Activated CD4-positive, alpha-beta T cell treated with anti-CD3 and anti-CD28 coated beads, Interleukin-2, amount 50 U/mL, for 16 hours (primary cell): ENCODE results near the gene STARD3.

Source experiments
- DNase-seq: peaks from one replicate; pipeline ENCODE4 v3.0.0-alpha.2; 2020

The STARD3 gene

DNA sequence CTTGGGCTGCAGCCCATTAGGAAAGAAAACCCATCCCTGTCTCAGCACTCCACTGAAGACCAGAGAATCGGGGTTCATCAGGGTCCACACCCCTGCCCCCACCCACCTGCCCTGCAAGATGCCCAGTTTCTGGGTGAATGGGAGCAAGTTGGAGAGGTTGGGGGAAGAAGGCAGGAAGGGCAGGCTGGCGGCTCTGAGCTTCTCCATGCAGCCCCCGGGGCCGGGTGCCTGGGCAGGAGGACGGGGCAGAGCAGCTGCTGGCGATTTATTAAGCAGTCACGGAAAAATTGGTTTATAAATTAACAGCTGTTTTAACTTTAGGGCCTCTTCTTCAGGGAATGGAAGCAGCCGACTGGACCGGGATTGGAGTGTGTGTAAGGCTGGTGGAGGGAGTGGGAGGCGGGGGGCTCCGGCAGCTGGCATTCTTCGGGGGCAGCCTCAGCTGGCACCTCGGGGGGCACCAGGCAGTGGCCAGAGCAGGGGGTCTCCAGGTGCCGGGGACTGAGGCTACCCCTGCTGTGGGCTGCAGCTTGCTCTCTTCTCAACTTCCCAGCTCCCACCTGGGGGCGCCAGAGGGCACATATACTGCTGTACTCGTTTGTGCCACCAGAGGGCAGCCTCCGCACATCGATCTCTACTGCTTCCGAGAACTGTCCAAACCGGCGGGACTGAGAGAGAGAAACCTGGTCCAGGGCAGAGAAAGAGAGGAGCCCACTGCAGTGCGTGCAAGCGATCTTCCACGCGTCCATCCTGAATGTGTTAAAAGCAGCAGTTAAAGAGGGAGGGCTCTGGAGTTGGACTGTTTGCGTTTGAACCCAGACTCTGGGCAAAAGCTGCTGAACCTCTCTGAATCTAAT, 15.2 kb upstream of the STARD3 start:
- DNase-seq, result peak; percentile 90

DNA sequence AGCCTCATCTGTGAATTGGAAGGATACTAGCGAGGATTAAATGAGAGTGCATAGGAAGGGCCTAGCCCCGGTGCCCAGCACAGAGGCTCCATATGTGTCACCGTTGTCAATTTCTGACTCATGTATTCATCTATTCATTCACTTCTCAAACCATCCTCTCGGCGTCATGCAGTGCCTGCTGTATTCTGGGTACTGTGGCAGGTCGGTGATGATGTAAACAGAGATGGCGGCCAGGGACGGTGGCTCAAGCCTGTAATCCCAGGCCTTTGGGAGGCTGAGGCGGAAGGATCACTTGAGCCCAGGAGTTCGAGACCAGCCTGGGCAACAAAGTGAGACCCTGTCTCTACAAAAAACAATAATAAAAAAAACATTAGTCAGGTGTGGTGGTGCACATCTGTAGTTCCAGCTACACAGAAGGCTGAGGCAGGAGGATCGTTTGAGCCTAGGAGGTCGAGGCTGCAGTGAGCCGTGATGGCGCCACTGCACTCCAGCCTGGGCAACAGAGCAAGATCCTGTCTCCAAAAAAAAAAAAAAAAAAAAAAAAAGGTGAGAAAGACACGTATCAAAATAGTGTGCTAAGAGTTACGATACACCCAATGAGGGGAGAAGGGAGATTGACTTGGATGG, 14.5 kb upstream of the STARD3 start:
- peak; percentile 90 for DNase-seq

DNA sequence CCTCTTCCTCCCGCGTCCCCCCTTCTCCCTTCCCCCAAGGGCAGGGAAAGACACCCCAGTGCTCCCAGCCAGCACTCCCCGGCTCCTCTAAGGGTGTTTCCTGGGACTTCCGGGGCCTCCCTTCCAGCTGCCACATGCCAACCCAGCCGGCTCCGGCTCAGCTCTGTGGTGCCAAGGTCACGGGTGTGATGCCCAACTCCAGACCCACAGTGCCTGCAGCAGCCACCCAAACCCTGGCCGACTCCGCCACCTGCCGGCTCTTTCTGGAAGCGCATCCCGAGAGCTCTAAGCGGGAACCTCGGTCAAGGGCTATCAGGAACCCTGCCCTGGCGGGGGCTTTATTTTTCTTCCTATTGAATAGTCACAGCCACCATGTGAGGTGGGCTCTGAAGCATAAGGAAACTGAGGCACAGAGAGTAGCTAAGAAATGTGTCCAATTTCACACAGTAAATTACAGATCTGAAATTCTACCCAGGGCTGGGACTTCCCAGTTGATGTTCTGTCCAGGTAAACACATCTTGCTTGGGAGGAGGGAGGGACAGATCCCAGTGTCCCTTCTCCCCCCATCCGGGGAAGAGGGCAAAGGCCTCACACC, 13.5 kb upstream of the STARD3 start:
- DNase-seq, result peak; percentile 90

DNA sequence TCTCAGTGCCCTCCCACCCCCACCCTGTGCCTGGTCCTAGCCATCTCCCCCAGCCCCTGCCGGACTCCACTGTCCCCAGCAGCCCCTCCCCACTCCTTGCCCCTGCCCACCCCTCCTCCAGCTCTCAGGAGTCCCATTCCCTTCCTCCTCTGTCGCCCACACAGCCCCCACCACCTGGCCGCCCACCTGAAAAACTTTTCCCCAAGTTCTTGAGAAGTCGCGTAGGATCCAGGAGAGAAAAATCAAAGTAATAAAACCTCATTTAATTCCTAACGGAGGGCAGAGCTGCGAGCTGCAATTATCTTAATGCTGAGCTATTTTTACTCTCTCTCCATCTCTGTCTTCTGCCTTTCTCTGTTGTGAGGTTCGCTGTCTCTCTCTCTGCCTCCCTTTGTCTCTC, 12.6 kb upstream of the STARD3 start:
- no peak for DNase-seq

DNA sequence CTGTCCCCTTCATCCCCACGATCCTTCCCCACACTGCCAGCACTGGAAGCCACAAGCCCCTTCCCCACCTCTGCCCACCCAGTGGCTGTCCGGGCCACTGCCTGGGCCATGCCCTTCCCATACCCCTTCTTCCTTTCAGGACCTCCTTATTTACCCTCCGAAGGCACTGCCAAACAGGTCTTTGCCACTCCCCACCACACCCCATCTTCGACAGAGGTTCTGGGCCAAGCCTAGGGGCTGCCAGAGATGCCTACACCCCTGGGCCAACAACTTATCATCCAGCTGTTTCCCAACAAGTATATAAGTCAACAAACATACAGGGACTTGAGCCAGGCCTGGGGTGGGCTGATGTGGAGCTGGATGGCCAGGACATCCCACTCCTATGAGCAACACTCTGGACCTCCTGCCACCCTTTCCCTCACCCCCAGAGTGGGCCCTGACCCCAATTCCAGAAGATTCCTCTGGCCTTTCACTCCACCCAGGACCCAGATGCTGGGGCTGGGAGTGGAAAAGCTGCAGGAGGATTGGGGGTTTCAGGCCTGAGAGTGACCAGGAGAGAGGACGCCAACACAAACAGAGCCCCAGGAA, 11.7 kb upstream of the STARD3 start:
- no peak for DNase-seq

DNA sequence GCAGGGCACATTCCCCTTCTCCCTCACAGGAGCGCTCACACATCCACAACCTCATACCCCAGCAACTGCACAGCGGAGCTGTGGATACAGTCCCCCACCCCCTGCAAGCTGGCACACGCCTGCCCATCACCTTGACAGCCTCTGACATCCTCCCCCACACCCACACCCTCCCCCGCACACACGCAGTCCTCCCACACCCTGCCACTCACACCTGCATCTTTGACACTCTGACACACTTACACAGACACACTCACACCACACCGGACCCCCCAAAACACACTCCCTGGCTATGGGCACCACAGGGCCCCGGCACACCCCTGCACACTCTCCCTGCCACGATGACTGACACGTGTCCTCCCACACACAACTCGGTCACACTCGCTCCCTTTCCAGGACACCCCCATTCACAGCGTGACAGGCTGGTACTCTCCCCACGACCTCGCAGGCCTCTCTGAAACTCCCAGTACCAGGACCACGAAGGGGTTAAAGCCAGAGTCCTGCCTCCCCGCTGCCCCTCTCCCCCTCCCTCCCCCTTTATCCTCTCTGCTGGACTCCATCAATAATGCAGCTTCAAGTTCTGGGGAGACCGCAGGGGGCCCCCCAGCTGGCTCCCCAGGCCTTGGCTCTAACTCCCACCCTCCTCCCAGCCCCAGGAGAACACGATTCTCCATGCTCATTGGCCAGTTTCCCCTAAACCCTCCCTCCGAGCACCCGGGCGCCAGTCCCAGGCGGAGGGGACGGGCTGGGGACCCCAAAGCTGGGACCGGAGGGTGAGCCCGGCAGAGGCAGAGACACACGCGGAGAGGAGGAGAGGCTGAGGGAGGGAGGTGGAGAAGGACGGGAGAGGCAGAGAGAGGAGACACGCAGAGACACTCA, 10.5 kb upstream of the STARD3 start, which contains the start of gene PPP1R1B:
TSS of gene PPP1R1B (plus strand) at position 782 of the 876 bp plus-strand sequence. CDS start 441 bp downstream, outside the sequence.
- DNase-seq, result no peak

DNA sequence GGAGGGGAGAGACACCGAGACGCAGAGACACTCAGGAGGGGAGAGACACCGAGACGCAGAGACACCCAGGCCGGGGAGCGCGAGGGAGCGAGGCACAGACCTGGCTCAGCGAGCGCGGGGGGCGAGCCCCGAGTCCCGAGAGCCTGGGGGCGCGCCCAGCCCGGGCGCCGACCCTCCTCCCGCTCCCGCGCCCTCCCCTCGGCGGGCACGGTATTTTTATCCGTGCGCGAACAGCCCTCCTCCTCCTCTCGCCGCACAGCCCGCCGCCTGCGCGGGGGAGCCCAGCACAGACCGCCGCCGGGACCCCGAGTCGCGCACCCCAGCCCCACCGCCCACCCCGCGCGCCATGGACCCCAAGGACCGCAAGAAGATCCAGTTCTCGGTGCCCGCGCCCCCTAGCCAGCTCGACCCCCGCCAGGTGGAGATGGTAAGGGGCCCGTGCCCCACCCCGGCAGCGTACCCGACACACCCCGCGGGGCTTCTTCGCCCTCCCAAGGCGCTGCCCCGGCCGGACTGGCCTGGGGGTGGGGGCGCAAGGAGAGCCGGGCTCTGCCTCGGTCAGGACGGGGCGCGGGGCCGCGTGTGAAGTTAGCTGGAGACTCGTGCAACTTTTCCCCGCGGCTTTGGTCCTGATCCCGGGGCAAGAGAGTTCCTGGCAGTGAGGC, 9.8 kb upstream of the STARD3 start:
- no peak for DNase-seq

DNA sequence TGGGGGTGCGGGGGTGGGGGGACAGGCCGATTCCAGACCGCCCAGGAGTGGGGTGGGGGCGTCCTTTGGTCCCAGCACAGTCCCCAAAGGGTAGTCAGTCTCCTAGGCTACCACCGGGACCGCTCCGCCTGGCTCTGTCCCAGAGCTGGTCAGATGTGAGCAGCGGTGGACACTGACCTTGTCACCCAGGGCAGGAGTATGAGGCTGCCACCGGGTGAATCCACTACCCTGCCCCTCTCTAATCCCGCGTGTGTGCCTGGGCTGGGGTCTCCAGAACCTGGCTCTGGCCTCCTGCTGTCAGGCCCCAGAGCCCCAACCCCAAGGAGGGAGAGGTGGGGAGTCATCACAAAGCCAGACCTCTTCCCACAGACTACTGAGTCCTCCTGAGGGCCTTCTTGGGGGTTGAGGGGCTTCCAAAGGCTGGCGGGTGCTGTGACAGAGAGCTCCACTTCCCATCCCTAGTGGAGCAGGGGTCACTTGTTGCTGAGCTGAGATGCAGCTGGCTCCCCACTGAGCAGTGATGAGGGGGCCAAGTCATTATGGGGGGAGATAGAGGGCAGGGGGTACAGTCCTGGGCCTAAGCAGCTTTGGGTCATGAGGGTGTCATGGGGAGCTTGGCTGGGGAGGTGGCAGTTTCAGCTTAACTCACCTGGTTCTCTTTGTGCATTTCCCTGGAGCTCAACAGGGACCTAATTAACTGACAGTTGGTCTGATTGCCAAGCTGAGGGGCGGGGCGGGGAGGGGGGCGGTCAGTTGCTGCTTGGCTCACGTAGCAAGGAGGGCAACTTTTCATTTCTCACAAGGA, 9.0 kb upstream of the STARD3 start:
- DNase-seq, result no peak

DNA sequence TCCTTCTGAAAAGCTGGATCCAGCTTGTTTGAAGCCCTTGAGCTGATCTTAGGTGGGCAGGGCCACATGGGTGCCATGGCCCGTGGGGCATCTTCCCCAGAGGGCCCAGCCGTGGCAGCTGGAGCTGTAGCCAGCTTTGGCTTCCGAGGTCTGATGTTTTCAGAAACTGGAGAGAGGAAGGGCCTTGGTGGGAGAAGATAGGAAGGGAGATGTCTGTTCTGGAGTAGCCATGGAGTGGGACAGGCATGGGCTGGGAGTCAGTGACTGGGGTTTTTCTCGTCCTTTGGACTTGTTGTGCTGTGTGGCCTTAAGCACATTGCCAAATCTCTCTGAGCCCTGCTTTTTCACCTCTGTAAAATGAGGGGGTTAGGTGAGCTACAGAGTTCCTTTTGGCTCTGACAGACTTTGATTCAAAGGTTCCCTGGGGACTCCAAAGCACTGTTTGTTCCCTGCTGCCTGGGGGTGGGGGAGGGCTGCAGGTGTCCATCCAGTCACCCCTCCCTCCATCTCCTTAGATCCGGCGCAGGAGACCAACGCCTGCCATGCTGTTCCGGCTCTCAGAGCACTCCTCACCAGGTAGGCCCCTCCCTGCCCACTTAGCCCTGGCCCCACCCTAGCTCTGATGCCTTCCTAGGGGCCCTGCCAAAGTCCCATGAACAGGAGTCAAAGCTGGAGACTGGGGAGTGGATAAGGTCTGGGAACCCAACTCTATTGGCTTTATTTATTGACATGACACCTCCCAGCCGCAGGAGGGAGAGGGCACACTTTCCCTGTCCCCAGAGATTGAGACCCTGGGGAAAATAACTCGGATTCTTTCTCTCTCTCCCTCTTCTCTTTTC, 8.1 kb upstream of the STARD3 start:
- DNase-seq, result no peak

DNA sequence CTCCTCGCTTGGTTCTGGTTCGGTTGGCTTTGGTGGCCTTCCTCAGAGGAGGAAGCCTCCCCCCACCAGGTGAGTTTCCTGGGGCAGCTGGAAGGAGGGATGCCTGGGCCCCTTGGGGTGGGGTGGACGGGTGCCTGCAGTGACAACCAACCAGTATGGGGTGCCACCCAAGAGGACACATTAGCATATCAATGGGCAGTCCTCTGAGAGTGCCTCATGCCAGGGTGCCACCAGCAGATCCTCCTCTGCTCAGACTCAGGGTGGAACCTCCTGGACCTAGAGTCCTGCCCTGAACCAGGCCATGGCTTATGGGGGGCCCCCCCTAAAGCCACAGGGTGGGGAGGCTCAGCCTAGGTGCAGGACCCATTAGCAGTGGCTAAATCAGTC, 7.5 kb upstream of the STARD3 start:
- no peak for DNase-seq

DNA sequence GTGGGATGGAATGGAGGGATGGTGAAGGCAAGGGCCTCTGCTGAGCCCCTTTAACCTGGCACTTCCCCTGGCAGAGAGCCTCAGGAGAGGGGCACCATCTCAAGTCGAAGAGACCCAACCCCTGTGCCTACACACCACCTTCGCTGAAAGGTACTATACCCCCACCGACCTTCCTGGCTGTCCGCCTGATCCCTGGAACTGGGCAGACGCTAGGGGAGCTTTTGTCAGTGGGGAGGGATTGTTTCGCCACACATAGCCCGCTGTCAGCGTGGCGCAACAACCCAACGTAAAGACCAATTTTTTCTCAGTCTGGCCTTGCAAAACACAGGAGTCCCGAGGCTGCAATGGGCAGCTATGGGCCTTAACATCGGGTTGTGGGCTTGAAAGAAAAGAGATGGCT, 7.0 kb upstream of the STARD3 start:
- no peak for DNase-seq

DNA sequence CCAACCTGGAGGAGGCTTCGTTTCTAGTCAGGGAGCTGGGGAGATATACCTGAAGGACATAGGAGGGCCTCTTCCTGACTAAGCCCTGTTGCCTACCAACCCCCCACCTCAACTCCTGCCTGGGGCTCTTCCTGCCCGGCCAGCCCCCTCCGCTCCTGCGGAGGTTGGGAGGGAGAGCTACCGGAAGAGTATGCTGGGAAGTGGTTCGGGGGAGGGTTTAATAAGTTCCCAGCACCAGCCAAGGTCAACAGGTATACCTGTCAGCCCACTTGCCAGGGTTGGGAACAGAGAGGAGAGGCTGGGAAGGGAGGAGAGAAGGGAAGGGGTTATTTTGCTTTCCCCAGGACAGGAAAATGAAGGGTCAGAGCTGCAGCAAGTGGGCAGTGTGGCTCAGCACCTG, 5.5 kb upstream of the STARD3 start:
- DNase-seq, result no peak

DNA sequence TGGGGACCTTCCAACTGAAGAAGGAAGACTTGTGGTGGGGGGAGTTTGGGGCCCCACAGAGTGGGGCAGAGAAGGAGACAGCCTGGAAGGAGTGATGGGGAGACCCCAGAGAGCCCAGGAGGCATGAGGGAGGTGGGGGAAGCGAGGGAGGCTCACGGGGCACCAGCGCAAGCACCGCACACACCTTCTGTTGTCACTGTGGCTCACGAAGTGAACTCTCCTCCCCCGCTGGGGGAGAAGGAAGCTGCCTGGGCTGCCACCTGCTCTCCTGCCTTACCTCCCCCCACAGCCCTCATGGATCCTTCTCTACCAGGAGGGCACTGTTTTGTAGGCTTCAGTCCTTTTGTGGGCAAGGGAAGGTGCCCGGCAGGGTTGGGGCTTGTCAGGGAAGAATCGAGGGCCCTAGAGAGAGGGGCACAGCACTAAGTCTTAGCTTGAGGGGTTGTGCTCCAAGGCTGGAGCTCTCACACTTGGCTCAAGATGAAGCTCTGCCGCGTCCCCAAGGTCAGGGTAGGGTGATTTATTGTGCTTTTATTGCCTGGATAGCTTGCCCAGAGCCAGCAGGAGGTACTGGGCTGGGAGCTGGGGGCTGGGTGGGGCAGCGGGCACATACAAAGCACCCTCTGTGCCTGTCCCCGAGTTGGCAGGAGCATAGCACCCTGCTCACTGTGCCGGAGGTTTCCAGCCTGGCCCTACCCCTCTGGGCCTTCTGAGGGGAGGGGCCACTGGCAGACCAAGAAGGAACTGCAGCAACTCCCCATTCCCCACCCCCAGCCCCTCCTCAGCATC, 4.6 kb upstream of the STARD3 start:
- DNase-seq, result no peak

DNA sequence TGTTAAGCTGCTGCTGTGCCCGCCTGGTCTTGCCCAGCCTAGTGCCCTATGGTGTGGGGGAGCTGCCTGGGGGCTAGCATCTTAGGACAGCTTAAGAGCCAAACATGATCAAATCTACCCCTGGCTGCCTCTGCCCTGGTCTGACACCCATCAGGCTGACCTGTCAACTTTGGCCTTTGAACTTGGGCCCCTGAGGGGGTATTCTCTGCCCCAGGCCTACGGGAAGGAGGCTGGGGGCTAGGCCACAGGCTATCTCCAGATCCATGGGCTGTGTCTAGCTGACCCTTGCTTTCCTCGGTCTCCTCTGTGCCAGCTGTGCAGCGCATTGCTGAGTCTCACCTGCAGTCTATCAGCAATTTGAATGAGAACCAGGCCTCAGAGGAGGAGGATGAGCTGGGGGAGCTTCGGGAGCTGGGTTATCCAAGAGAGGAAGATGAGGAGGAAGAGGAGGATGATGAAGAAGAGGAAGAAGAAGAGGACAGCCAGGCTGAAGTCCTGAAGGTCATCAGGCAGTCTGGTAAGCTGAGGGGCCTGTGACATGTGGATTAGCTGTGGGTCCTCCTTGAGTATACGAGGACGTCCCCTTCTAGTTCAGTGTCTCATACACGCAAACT, 3.3 kb upstream of the STARD3 start:
- no peak for DNase-seq

DNA sequence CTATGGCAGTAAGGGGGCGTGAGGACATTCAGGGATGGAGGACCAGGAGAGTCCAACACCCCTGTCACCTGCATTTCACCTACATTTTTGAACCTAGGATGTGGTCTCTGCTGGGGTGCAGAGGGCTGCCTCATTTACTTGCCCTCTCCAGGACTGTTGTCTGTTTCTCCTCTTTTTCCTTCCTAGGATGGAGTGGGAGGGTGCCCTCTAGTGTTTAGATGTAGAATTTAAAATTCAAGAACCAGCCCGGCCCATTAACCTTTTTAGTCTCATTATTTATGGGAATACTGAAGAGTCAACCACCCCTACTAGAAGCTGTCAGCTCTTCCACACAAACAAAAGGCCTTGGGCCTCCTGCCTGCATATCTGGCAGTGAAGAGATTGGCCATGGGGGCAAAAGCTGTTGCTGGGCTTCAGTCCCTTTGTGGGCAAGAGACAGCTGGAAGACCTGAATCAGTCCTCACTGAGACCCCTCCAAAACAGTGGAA, 2.5 kb upstream of the STARD3 start:
- DNase-seq, result peak; percentile 45

DNA sequence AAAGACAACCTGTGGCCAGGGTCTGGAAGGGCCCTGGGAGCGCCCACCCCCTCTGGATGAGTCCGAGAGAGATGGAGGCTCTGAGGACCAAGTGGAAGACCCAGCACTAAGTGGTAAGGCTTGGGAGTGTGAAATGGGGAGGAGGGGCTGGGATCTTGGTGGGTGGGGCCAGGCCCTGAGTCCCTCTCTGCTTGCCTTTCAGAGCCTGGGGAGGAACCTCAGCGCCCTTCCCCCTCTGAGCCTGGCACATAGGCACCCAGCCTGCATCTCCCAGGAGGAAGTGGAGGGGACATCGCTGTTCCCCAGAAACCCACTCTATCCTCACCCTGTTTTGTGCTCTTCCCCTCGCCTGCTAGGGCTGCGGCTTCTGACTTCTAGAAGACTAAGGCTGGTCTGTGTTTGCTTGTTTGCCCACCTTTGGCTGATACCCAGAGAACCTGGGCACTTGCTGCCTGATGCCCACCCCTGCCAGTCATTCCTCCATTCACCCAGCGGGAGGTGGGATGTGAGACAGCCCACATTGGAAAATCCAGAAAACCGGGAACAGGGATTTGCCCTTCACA, 1.2 kb upstream of the STARD3 start:
- DNase-seq, result no peak

DNA sequence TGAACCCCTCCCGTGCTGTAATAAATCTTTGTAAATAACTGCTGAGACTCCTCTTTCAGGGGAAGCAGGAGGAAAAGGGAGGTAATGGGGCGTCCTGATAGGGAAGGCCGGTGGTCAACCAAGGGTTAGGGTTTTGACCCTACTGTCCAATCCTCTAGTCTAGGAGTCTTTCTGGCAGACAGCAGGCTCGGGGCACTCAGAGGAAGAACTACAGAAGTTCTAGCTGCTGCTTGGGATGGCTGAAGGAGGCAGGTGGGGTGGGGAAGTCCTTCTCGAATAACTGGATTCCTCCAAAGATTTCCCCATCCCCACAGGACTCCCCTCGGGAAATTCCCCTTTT, 387 bp upstream of the STARD3 start:
- no peak for DNase-seq

DNA sequence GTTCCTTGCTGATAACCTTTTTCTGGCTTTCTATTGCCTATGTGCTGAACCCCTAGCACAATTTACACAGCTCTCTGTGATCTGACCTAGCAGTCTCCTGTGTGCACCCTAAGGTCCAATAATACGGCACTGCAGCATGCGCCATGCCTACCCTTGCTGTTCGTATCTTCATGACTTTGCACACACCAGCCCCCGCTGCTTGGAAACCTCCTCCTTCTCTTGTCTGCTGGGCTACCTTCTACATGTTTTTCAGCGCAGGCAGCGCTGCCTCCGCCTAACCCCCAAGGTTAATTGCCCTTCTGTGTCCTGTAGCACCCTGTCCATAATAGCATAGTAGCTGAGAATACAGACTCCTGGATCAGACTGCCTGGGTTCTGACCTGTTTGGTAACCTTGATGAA, 1.4 kb downstream of the STARD3 start:
- DNase-seq, result no peak

DNA sequence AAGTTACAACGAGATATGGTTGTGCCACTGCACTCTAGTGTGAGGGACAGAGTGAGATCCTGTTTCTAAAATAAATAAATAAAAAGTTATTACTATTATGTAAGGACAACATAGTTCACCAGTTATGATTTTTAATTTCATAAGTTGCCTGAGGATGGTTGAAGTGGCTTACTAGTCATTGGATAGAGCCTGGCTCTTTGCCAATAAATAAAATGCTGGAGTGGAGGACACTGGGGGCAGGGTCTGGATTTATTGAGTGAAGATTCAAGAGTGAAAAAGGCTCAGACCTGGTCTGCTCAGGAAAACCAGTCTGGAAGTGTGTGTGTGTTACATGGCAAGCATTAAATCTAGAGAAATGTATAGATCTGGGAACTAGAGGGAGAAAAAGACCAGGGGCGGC, 2.1 kb downstream of the STARD3 start:
- no peak for DNase-seq
